H1 (cell line): ENCODE measurements around the gene SLC35D2. TPM values are rescaled to one million over a fixed set of nuclear protein-coding genes. Genes with fewer than 3 reads are reported as not detected.

Source experiments
- CBX5 ChIP-seq: fragments of 300-800, 300-1000 bp; sonication (generic); IDR thresholded peaks from 2 replicates; pipeline ENCODE4 v1.7.1; 2016; ENCODE audit warnings: antibody characterized with exemption, low read length, low read depth
- KDM4A ChIP-seq: IDR thresholded peaks from one replicate; pipeline ENCODE4 v1.7.1; 2012; ENCODE audit warnings: low read depth, mild to moderate bottlenecking, moderate library complexity, low read length, inconsistent platforms; ENCODE audit not compliant: severe bottlenecking
- SP4 ChIP-seq: IDR thresholded peaks from 2 replicates; pipeline ENCODE4 v1.6.1; 2012; ENCODE audit warnings: low read length, inconsistent platforms
- ZNF274 ChIP-seq: IDR thresholded peaks from 2 replicates; pipeline ENCODE4 v1.7.0; 2012; ENCODE audit warnings: low read length, borderline replicate concordance; ENCODE audit errors: extremely low read depth
- polyA plus RNA-seq, 7 experiments: library from polyadenylated mRNA; depleted of rRNA in 3 of 7; stranded (reverse) in 5 of 7; unstranded in 2 of 7; fragments of >200 nt in 5 of 7; fragments of 200-250 nt in 2 of 7; gene quantifications; 1 replicate in 5 of 7; 2 replicates in 1 of 7; 4 replicates in 1 of 7; pipeline versions ENCODE4 v1.2.1 to v1.2.3, GENCODE V29; 2011 to 2013; ENCODE audit warnings: missing spikeins in 2 of 7, mixed read lengths in 2 of 7
- total RNA-seq: library from RNA; stranded (reverse); fragmentation: NEBNext Ultra II Directional; extraction: Animal tissue kit (Norgen Biotek cat#: 25700); gene quantifications from 2 replicates; pipeline ENCODE4 v1.2.1, GENCODE V29; 2021

The SLC35D2 gene
- total and polyA plus RNA-seq, 2 of the 8 experiments (the other 6 are each of a cell fraction or from before 2014, with no cell fraction given), result 9.6 to 11.5 TPM

DNA sequence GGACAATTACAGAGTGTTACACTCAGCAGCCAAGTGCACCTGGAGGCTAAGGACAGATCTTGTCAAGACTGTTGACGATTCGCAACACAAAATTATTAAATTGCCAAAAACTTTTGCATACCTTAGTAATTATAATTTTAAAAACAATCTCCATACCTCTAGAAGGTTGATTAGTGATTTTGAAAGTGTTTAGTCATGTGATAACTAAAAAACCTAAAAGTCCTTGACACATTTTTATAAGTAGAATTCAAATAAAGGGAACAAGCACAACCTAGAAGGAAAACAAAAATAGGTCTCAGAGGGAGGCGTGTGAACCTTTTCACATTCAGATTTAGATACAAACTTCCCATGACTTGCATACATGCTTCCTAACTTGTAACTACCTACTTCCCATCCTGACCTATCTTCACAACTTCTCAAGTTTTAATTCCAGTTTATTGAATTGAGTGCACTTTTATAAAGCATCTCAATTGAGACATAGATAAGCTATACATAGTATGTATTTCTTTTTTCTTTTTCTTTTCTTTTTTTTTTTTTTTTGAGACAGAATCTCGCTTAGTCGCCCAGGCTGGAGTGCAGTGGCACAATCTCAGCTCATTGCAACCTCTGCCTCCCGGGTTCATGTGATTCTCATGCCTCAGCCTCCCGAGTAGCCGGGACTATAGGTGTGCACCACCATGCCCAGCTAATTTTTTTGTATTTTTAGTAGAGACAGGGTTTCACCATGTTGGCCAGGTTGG, 28.8 kb upstream of the SLC35D2 start (continued):
- TF ChIP-seq ZNF274, result no peak
- no peak for TF ChIP-seq SP4
- TF ChIP-seq CBX5, result no peak
- no peak for TF ChIP-seq KDM4A
- TF ChIP-seq, all 59 proteins: peak for 0
